GM21528 (cell line): ENCODE results near the gene MGMT.

Source experiments
- ATAC-seq: cut with Tn5 transposase; IDR thresholded peaks from one replicate; pipeline ENCODE4 v1.9.1; 2021; ENCODE audit warnings: mild to moderate bottlenecking, moderate library complexity; ENCODE audit not compliant: unreplicated experiment, low FRiP score

The MGMT gene

DNA sequence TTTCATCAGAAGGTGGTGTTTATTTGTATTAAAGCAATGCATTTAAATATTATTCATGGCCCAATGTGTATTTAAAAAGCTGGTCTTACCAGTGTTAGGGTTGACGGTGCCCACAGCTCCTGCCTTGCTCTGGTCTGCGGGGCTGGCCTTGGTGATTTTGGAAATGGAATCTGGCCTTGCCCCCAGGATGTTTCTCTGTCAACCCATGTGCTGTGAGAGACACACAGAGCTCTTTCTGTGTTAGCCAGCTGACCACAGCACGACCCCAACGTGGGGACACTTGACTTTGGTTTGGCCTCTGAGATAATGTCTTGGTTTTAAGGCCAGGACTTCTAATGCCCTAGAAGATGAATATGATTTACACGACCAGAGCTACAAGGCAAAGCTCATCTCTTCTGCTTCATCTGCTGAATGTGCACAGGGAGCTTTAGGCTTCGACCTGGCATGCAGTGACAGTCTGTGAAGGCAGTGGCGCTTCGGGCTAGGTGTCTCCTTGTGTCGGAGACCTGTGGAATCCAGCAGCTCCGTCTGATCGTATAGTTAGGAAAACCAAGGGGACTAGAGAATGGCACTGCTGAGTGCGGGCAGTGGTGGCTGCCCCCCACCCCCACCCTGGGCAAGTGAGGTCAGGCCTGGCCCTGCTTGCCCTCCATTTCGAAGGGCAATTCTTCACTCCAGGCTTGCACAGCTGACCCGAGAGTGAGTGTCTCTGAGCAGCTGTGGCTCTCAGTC, 250.9 kb downstream of the MGMT start:
- ATAC-seq = no peak

DNA sequence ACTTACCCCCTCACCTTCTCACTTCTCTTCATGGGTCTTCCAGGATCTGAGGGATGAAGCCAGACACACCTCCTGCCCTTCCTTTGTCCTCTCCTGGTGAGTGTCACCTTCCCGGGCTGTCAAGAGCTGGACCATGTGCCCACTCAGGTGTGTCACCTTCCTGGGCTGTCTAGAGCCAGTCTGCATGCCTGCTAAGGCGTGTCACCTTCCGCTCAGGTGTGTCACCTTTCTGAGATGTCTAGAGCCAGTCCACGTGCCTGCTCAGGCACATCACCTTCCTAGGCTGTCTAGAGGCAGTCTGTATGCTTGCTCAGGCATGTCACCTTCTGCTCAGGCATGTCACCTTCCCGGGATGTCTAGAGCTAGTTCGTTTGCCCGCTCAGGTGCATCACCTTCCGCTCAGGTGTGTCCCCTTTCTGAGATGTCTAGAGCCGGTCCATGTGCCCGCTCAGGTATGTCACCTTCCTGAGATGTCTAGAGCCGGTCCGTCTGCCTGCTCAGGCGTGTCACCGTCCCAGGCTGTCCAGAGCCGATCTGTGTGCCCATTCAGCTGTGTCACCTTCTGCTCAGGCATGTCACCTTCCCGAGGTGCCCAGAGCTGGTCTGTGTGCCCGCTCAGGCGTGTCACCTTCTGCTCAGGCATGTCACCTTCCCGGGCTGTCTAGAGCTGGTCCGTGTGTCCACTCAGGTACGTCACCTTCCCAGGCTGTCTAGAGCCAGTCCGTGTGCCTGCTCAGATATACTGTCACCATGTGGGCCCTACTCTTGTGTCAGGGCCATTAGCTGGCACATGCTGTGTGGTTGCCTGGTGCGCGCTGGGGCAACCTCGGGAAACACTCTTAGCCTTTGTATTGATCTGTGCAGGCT, 251.7 kb downstream of the MGMT start:
- ATAC-seq = no peak

DNA sequence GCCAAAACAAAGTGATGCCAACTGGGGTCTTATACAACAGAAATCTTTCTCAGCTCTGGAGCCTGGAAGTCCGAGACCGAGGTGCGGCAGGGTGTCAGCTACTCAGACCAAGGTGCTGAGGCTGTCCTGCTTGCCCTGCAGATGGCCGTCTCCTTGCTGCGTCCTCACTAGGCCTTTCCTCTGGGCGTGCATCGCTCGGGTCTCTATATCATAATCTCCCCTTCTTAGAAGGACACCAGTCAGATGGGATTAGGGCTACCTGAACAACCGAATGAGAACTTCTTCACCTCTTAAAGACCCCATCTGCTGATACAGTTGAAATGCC, 252.3 kb downstream of the MGMT start:
- no peak for ATAC-seq

DNA sequence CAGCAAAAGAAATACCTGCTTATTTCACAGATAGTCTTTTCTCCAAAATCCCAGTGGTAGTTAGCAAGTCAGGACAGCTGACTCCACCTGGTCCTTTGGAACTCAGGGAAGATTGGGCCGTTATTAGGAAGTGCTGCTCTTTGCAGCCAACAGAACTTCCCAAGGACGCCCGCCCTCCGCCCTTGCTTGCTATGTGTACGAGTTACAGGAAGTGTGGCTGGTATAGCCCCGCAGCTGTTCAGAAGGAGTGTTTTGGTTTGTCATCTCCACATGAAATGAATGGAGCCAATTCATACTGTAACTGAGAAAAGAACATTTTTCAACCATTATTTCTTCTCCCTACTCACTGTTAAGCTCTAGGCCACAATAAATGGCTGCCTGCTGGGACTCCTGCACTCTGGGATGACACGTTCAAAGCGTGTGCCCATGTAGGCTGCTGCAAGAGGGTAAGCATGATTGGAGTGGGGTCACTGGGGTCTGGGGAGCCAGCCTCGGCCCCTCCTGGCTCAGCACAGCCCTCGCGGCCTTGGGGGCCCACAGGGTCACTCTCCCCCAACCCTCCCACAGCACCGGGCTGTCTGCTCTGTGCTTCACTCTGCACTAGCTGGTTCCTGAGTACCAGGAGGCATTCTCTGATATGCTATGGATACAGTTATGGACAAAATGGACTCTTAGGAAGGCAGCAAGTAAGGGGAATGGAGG, 253.0 kb downstream of the MGMT start:
- no peak for ATAC-seq

DNA sequence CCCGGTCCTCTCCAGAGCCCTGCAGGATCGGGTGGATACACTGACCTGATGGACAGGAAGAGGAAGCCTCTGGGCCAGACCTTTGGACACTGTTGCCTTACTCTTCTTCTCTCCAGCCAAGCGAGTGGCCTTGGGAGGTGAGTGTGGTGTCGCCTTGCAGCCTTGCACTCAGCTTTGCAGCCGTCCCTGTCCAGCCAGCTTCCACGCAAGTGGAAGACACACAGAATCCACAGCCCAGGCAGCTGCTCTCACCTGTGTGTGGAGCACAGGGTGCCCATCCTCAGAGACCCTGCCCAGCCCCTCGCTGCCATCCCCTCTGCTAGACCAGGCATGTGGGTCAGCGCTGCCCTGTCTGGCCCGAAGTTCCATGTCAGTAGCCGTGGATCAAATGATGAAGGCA, 258.0 kb downstream of the MGMT start:
- ATAC-seq = no peak

DNA sequence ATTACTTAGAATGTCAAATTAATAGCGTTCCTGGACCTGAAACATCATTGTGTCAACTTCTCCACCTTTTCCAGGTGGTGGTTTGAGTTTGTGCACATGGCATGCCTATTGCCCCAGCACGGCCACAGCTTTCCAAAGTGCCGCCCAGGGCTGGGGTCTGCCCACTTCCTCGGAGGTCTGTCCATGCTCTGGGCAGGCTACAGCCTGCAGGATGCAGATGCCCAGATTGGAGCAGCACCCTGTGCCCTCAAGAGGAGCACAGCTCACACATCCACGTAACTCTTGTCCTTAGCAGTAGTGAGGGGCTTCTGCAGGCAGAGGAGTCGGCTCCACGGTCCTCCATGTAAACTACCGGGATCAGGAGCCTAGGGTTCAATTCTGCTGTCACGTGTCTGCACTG, 258.4 kb downstream of the MGMT start:
- ATAC-seq = no peak

DNA sequence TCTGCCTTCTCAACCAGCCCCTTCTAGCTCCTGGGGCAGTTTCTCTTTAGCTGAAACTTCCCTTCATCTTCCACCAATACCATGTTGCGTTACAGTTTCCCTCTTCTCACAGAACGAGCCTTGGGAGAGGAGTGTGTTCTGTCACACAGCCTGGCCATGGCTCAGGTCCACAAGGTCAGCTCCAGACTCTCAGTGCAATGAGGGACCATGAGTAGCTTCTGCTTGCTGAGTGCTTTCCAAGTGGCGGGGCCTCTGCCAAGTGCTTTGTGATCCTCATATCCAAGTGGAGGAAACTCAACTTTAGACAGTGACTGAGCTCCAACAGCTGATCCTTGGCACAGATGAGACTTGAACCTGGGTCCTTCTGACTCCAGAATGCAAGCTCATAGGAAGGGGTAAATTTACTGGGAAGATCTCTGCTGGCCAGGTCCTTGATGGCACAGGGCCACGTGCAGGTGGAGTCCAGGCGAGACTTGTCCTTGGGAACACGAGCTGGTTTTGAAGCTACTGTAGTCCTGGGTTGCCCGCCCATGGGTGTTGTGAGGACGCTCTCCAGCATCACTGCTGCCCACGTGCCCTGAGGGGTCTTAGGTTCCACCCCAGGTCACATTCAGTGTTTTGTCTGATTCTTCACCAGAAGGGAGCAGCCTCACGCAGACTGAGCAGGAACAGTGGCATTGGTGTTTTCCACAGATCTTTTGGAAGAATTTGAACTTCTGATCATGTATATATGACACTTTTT, 259.0 kb downstream of the MGMT start:
- ATAC-seq = no peak

DNA sequence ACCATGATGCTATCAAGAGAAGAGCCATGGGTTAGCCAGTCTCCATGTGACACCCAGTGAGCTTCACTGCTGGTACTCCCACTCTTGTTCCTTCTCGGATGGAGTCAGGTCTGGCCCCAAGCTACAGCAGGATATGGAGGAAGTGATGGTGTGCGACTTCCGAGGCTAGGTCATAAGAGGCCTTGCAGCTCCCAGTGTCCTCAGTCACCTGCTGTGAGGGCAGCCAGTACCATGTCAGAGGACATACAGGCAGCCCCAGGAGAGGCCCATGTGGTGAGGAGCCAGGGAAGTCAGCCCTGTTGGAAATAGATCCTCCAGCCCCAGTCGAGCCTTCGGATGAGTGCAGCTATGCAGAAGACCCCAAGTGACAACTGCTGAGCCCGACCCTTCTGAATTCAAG, 260.0 kb downstream of the MGMT start:
- ATAC-seq = no peak

DNA sequence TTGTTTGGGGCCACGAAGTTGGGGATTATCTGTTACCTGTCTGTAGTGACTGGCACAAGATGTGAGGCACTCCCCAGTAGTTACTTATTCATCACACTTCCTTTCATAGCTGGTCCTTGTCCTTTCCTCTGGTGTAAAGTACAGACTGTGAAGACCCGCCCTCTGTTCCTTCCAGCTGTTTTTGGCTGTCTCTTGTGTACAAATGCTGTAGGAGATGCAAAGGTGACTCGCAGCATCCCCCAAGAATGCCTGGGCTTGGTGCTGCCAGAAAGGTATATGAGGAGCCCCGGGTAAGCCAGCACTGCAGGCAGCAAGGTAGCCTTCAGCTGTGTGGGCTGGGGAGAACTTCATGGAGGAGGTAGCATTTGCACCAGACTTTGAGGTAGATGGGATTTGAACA, 260.5 kb downstream of the MGMT start:
- ATAC-seq = no peak

DNA sequence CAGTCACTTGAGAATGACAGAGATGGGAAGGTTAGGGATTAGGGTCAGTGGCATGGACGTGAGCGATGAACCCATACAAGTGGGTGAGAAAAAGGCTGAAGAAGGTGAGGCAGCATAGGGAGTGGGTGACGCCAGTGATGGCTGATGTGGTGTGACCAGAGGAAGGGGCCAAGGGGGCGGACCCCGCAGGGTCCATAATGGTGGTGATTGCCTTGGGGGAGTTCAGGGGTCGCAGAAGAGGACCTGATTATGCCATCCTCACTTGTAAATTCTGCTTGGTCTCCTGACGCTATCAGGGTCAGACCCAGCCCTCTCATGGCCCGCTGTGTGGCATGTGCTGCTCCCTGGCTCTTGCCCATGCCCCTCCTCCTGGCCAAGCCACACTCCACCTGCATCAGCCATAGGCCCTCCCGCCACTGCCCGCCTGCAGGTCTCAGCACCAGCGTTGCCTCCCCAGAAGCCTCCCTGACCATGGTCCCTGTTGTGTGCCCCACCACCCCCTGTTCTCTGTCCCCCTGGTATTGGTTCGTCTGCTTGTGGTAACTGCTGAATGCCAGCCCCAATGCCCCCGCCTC, 261.3 kb downstream of the MGMT start:
- no peak for ATAC-seq

DNA sequence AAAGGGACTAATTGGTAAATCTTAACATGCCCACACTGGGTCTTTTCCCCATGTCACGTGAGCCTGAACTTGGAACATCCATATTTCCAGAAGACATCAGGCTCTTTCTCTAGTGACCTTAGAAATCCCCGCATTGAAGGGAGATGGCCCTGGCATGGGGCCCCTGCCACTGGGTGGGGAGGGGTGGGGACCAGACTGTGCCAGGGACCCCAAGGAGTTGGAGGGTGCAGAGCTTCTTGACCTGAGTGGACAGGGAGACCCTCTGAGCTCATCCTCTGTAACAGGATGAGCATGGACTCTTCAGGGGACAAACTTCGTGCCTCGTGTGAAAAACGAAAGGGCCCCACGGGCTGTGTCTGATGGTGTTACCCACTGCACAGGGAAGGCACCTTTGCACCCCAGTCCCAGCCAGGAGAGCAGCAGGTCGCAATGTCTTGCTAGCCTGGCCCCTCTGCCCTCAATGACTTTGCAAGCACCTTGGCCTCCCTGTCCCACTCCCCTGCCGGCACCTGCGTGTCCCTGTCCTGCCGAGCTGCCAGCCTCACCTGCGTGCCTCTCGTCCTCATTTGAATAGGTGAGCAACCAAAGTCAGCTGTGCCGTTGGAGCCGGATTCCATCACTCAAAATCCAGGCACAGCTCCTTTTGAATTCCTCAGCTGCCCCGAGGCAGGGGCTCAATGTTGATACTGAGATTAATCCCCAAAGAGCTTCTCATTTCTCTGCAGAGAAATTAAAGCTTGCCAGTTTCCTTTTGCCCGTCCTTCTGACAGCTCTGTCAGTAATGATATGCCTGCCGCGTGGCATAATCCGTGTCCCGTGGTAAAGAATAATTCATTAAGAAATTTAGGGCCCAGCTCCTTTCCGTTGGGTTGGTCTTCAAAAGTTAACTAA, 262.1 kb downstream of the MGMT start:
- no peak for ATAC-seq

DNA sequence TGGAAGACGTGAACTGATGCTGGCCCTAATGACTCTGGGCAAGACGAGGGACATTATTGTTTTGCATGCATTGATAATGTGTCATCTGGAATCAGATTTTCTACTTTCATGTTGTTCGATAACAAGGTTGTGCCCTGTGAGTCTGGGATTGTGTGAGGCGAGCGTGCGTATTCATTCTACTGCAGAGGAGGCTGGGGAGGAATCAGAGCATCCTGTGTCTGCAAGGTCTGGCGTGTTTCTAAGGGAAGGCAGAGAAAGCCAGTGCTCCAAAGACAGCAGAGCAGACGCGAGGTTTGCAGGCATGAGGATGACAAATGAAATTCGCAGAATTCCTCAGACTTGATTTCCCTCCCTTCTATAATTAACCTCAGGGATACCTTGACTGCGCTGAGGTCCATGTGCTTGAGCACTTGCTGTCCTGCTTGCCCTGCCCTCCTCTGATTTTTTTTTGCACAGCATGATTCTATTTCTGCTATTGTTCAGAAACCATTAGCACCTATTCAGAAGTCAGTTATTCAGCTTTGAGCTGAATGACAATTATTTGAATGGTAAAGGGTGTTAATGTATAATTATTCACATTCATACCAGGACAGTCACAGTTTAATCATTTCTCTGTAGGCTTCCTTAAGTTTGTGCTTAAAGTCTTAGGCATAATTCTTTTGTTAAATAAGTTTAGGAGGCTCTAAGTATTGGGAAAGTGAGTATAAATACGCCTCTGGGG, 263.4 kb downstream of the MGMT start:
- ATAC-seq = no peak

DNA sequence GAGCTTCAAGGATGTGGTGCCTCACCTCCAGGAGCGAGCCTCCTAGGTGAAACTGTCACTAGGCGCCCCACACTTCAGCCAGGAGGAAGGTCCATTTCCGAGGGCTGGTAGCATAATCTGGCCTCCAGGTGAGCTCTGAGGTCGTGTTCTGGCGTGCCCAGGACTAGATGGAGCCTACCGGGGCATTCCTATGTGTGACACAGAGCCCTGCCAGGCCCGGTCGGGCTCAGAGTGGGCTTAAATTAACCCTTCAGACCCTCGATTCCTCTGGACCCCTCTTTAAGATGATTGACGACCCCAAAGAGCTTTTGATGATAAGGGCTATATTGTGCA, 263.9 kb downstream of the MGMT start:
- ATAC-seq = no peak

DNA sequence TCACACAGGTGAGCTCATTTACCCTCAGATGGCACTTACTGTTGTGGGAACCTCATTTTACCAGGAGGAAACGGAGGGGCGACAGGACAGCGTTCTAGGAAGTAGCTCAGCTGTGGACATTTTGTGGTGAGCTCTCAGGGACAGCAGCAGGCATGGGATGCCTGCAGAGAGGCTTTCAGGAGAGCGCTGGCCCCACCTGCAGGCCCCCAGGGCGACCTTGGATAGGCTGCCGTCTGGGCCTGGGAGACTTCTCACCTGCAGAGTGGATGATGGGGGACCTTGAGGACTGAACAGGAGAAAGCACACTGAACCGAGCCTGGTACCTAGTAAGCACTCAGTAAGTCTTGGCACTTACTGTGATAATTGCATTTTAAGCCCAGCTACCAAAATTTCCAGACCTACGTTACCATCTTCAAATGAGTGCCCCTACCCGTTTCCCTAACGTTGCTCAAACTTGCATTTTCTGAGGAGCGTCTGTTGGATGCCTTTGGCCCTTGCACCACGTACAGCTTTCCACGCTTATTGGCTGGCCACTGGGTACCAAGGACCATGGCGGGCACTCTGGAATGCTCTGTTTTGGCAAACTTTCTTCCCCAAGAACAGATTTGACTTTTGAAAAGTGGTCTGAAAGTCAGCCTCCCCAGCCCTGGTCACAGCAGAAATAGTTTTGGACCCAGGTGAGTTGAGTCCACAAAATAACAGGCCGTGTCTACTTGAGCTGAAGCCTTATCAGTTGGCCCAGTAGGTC, 273.7 kb downstream of the MGMT start:
- no peak for ATAC-seq

DNA sequence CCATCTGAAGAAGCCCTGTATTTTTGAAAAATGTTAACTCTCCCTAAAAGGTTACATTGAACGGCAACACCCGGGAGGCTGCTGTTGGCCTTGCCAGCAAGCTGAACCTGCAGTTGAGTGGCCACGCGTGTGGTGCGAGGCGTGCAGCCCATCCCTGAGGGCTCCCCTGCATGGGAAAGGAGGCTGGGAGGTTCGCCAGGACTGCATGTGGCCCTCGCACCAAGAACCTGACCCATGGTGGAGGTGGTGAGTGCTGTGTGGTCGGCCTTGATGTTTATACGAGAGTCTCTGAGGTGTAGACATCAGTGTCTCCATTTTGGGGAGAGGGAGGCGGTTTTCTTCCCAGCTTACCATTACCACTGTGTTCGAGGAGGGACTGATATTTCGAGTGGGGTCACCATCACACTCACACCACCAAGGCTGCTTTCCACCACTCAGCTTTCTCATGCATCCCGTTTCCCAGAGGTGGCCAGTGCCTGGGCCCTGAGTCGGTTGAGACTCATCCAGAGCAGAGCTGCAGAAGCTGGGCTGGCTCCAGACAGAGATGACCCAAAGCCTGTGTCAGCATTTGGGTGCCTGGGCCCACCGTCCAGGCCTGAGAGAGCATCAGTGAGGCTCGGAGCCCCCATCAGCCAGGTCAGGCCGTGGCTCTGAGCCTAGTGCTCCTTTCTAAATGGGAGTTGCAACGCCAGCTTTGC, 274.4 kb downstream of the MGMT start:
- no peak for ATAC-seq

DNA sequence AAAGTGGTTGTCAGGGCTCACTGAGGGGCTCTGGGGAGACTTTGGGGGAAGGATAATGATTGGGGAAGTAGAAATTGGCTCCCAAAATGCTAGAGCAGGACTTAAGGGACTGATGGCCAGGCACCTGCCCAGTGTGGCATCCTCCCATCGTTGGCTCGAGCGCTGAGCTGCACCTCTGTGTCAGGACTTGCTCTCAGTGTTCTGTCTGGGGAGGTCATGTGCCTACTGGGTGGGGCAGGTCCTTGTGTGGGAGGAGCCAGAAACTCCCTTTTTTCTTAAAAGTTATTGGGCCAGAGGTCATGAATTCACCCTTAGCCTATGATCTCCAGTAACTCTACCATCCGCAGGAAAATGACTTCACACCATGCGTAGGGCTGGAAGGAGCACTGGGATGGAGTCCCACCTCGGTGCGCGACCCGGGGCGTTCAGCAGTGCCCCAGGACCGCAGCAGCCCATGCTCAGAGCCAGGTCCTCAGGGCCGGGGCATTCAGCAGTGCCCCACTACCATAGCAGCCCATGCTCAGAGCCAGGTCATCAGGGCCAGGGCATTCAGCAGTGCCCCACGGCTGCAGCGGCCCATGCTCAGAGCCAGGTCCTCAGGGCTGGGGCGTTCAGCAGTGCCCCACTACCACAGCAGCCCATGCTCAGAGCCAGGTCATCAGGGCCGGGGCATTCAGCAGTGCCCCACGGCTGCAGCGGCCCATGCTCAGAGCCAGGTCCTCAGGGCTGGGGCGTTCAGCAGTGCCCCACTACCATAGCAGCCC, 275.1 kb downstream of the MGMT start:
- no peak for ATAC-seq
